ENCODE measurements around the gene IFFO2. TPM values are rescaled to one million over a fixed set of nuclear protein-coding genes. Genes with fewer than 3 reads are reported as not detected.

Gene IFFO2
- total RNA-seq, 1 experiment from 2014 or later, result 11.7 TPM

- DNase-seq, result no peak
- Histone ChIP-seq H3K79me2 (ENCODE audit: low read depth) (no peaks in the 10 kb centered on the region), H3K4me3 (no peak overlapping the region), H3K27me3 (ENCODE audit: insufficient read depth, low read depth) (no peaks in the 10 kb centered on the region), H3K36me3 (ENCODE audit: low read depth) (no peaks in the 10 kb centered on the region), H3K9me3 (ENCODE audit: insufficient read depth, low read depth) (no peaks in the 10 kb centered on the region), H4K20me1 (ENCODE audit: insufficient read depth) (no peaks in the 10 kb centered on the region), H2AFZ (no peak overlapping the region), H3K27ac (no peak overlapping the region), H3F3A (ENCODE audit: insufficient read depth, low read depth) (no peaks in the 10 kb centered on the region), H3K4me2 (no peak overlapping the region), H3K9me2 (ENCODE audit: insufficient read depth) (no peaks in the 10 kb centered on the region), H3K4me1 (replicated peaks; ENCODE audit: insufficient read depth) (no peaks in the 10 kb centered on the region)
- intact Hi-C loops (cut with micrococcal nuclease; ENCODE audit: unreplicated experiment), result loop anchor here (1.0 kb wide), 3 partner anchors 212 to 357 kb away; no protein-coding TSS in a partner anchor
- BruUV-seq (replicated peaks), result no TSS peak
- ChIA-PET POLR2A (ENCODE audit: unreplicated experiment) (interaction anchor here (0.6 kb wide), 1 partner anchor 758 kb away, joined by 3 read pairs; no protein-coding TSS in a partner anchor), CTCF (interaction anchor here (0.6 to 1.4 kb wide), 6 partner anchors 9 to 1197 kb away, joined by 3 to 5 read pairs (median 4); no protein-coding TSS in a partner anchor)
- TF ChIP-seq CTCF (conservative IDR thresholded peaks at IDR 0.05) (peak; percentile 20; the same call in 1 of the 2 replicates), EZH2 (IDR thresholded peaks at IDR 0.05; ENCODE audit: low read depth) (no peak)
These were observed 72.1 kb downstream of the IFFO2 start for GRCh38 chr1:18884419-18884717.

- no peaks in the 10 kb centered on the region for H3K27me3 ChIP-seq (ENCODE audit: insufficient read depth, low read depth)
- no peaks in the 10 kb centered on the region for H3K9me2 ChIP-seq (ENCODE audit: insufficient read depth)
- no peak overlapping the region for H3K4me2 ChIP-seq
- BruUV-seq (replicated peaks), result no TSS peak
- H3K4me3 ChIP-seq, result no peak overlapping the region
- no peak overlapping the region for H2AFZ ChIP-seq
- no peaks in the 10 kb centered on the region for H4K20me1 ChIP-seq (ENCODE audit: insufficient read depth)
- H3K79me2 ChIP-seq (ENCODE audit: low read depth), result no peaks in the 10 kb centered on the region
- intact Hi-C loops (cut with micrococcal nuclease; ENCODE audit: unreplicated experiment), result loop anchor here (1.0 kb wide), 3 partner anchors 212 to 357 kb away; no protein-coding TSS in a partner anchor
- DNase-seq, result peak in 1 of 2 experiments; percentile 62
- no peaks in the 10 kb centered on the region for H3K4me1 ChIP-seq (replicated peaks; ENCODE audit: insufficient read depth)
- POLR2A ChIA-PET (ENCODE audit: unreplicated experiment), result no interaction called here
- no peaks in the 10 kb centered on the region for H3F3A ChIP-seq (ENCODE audit: insufficient read depth, low read depth)
- no peaks in the 10 kb centered on the region for H3K36me3 ChIP-seq (ENCODE audit: low read depth)
- CTCF ChIA-PET, result interaction anchor here (0.8 to 1.4 kb wide), 5 partner anchors 9 to 213 kb away, joined by 3 to 5 read pairs (median 4); no protein-coding TSS in a partner anchor
- H3K9me3 ChIP-seq (ENCODE audit: insufficient read depth, low read depth), result no peaks in the 10 kb centered on the region
- no peak overlapping the region for H3K27ac ChIP-seq
- peak; percentile 89 for TF ChIP-seq CTCF (conservative IDR thresholded peaks at IDR 0.05)
- no peak for TF ChIP-seq EZH2 (IDR thresholded peaks at IDR 0.05; ENCODE audit: low read depth)
These were observed 72.6 kb downstream of the IFFO2 start for GRCh38 chr1:18883636-18884418.

- Histone ChIP-seq H3K4me3 (no peak overlapping the region), H3K4me2 (no peak overlapping the region), H3K79me2 (ENCODE audit: low read depth) (no peaks in the 10 kb centered on the region), H3K36me3 (ENCODE audit: low read depth) (no peaks in the 10 kb centered on the region), H3K4me1 (replicated peaks; ENCODE audit: insufficient read depth) (no peaks in the 10 kb centered on the region), H3K27ac (no peak overlapping the region), H2AFZ (no peak overlapping the region), H3F3A (ENCODE audit: insufficient read depth, low read depth) (no peaks in the 10 kb centered on the region), H3K27me3 (ENCODE audit: insufficient read depth, low read depth) (no peaks in the 10 kb centered on the region), H4K20me1 (ENCODE audit: insufficient read depth) (no peaks in the 10 kb centered on the region), H3K9me3 (ENCODE audit: insufficient read depth, low read depth) (no peaks in the 10 kb centered on the region), H3K9me2 (ENCODE audit: insufficient read depth) (no peaks in the 10 kb centered on the region)
- no peak for TF ChIP-seq CTCF (conservative IDR thresholded peaks at IDR 0.05)
- TF ChIP-seq EZH2 (IDR thresholded peaks at IDR 0.05; ENCODE audit: low read depth), result no peak
- ChIA-PET CTCF (no interaction called here), POLR2A (ENCODE audit: unreplicated experiment) (no interaction called here)
- no TSS peak for BruUV-seq (replicated peaks)
- intact Hi-C loops (cut with micrococcal nuclease; ENCODE audit: unreplicated experiment), result no loop called here
- no peak for DNase-seq
These were observed 73.4 kb downstream of the IFFO2 start for GRCh38 chr1:18883079-18883478.

Data from PC-9 (cell line).